Stimulated activated CD4-positive, alpha-beta T cell treated with anti-CD3 and anti-CD28 coated beads, Interleukin-15, amount 100 ng/mL, for 24 hours (primary cell): ENCODE measurements around the gene MRPS2.

Source experiments
- DNase-seq: peaks from one replicate; pipeline ENCODE4 v3.0.0-alpha.2; 2020

MRPS2 gene

DNA sequence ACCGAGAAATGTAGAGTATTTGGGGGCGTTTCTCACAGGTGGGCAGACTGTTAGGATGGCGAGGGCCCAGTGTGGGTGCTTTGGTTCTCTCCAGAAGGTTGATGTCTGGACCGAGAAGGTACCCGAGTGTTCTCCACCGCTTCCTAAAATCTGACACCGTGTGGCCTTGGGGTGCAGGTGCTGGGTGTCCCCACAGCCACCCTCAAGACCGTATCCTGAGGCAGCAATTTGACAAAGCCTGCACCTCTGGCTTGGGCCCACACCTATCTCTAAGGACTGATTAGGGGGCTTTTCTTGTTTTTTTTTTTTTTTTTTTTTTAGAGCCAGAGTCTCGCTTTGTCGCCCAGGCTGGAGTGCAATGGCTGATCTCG, 19.6 kb upstream of the MRPS2 start:
- DNase-seq: no peak

- DNase-seq: no peak
Measured at GRCh38 chr9:135482015-135482754, 18.3 kb upstream of the MRPS2 start.

GRCh38 chr9:135484460-135485277, 15.8 kb upstream of the MRPS2 start:
- DNase-seq: no peak

- no peak for DNase-seq
Measured at GRCh38 chr9:135485385-135485784, 15.1 kb upstream of the MRPS2 start.

- no peak for DNase-seq
Measured at GRCh38 chr9:135485832-135486231, 14.7 kb upstream of the MRPS2 start.

- DNase-seq: no peak
Measured at GRCh38 chr9:135486267-135487065, 14.0 kb upstream of the MRPS2 start.

GRCh38 chr9:135487281-135488012, 13.0 kb upstream of the MRPS2 start:
- no peak for DNase-seq

GRCh38 chr9:135488013-135488330, 12.5 kb upstream of the MRPS2 start:
- no peak for DNase-seq

GRCh38 chr9:135488527-135488926, 12.0 kb upstream of the MRPS2 start:
- no peak for DNase-seq

- DNase-seq: no peak
Measured at GRCh38 chr9:135489188-135489906, 11.1 kb upstream of the MRPS2 start.

DNA sequence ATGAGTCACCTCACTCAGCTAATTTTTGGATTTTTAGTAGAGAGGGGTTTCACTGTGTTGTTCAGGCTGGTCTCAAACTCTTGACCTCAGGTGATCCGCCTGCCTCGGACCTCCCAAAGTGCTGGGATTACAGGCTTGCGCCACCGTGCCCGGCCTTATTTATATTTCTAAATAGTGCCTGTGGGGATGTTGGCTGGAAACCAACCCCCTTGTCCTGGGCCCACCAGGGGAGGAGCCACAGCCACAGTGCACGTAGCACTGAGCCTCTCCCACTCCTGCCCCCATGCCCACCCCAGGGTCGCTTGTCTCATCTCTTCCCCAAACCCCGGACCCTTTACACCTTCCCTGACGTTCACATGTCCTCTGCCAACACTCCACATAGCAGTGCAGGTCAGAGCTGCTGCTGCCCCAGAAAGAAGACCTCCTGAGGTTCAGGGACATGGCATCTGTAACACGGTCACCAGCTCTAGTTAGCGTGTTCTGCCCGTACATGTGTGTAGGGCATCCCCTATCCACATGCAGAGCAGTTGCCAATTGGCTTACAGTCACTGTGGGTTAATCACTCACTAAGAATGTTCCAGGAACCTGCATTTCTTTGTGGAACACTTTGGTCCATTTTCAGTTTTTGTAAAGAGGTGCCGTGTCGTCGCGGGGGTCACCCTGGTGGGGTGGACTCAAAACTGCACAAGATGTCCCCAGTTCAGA, 10.2 kb upstream of the MRPS2 start:
- DNase-seq: no peak

DNA sequence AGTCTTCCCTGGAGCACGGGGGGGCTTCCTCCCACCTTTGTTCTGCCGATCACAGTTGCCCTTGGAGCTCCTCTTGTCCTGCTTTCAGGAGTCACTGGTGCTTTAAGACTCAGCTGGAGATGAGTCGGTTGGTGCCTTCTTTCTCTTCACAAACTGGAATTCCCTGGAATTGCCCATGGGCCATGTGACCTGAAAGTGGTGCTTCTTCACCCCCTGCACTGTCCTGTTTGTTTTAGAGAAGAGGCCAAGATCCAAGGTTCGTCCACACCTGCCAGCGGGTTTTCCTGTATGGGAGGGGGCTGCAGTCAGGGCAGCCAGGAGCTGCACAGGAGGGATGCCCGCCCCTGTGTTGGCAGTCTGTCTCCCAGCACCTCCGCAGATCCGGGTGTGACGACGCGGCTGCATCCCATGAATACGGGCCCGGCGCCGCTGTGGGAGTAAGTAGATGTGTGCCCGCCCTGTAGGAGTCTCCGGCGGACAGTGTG, 9.5 kb upstream of the MRPS2 start:
- DNase-seq: no peak

DNA sequence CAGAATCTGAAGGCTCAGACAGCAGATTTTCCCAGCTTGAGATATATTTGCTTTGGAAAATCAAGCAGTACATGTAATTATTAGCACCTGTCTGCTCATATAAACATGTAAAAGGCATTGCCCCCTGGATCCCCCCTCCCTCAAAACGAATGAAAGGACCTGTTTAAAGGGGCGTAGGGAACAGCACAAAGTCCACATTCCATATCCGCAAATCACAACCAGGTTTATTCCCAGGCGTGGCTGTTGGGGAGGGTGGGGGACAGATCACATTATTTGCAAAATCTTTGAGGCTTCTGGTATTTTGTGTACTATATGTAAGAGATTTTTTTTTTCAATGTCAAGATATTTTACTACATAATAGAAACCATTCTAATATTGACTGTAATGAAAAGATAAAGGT, 8.7 kb upstream of the MRPS2 start:
- DNase-seq: no peak

DNA sequence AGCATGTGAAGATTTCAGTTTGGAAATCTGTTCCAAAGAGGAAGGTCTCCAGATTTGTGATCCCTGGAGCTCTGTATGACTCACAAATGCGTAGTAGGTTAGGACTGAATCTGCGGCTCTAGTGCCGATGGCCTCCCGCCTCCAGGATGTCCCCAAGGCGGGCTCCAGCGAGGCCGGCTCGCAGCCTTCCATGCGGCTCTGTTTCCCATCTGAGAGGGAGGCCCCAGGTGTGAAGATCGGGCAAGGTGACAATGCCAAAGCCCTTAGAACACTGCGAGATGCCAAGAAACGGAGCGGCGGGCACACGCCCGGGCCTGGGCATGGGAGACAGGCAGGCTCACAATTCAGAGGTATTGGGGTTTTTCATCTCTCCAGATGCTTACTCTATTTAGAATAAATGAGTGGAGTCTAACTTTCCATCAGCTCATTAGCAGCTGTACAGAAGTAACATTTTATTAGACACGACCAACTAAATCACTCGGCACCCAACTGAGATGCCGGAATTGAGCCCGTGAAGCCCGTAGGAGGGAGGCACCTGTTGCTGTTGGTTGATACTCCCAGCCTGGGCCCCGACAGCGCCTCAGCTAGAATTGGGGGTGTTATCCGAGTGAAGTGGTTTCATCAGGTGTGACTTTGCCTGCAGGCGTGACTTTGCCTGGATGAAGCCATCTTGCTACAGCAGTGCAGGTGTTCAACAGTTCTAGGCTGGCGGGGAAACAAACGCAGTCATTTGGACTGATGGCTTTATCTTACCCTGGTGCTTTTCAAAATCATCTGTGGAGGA, 7.4 kb upstream of the MRPS2 start:
- DNase-seq: no peak

DNA sequence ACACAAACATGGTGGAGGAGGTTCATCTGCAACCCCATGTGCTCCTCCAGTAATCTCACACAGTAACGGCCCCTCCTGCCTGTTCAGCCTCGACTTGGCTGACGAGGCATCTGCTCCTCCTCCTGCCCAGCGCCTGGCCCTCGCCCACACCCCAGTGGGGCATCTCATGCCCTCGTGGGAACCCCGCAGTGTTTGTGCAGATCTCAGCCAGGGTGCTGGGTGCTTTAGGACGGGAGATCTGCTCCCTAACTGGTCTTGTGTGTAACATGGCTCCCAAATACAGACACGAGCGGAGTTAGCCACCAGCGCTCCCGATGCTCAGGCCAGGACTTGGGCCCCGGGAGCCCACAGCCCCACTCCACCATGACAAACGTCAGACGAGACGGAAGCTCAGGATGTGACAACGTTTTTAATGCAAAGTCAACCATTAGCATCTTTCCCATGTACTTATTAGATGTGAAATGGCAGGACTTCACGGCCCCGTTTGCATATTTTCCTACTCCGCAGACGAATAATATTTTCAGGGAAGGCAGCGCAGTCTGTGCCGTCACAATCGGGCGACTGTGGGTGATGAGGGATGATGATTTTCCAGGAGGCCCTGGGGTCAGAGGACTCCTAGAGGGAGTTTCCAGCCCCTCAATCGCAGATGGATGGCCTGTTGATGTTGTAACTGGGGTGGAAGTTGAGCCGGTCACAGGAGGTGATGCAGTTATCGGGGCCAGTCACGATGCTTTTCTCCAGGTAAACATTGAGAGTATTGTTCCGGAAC, 5.5 kb upstream of the MRPS2 start:
- DNase-seq: no peak

DNA sequence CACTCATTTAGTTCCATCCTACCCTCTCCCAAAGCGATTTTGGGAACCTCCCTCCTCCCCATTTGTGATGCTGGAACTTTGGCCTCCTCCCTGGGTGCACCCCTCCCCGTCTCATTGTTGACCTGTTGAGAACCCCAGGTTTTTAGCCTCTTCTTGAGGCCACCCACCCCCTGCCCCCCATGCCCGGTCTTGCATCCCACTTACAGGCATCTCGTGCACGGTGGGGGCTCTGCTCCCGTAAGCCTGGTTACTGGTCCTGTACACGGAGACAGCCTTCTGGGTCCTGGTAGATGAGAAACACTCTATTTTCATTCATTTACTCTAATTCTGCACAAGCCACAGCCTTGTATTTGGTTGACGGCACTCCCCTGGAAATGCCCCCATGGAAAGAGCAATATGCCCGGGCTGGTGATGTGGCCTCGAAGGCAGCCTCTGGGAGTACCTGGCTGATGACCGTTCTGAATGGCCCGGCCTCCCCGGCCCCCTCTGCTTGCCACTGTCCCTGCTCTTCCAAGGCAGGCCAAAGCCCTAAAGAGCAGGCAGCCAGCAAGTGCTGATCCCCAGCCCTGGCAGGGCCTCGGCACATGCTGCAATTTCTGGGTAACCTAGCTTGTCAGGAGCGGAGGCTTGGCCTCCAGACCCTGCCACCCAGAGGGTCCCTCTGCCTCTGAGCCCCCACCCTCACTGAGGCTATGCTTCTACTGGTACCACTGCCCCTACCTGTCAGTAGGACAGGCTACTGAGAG, 1.9 kb upstream of the MRPS2 start:
- DNase-seq: no peak

- peak; percentile 93 for DNase-seq
Measured at GRCh38 chr9:135499326-135500070, 984 bp upstream of the MRPS2 start.

DNA sequence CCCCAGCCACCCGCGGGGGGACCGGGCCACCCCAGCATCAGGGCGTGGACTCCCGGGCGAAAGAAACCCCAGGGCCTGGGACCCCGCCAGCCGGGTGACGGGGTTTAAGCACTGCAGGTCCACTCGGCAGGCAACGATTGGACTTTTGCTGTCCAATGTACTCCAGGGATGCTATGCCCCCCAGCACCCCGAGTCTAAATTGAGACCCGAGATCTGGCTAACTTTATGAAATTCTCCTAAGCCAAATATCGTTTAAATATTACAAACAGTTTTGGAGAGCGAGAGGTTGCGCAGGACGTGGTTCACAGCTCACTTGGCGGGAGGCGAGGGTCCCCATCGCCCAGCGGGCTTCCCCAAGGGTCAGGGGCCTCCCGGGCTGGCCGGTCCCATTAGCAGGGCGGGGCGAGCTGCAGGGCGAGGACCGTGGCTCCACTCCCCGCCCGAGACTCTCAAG, 384 bp upstream of the MRPS2 start:
- DNase-seq: peak; percentile 33
